Sigmoid colon (tissue), 4 donors: ENCODE data around the gene PLCB1.

ENCODE experiments used
- CTCF ChIP-seq, 4 experiments: fragments of 450-650 bp in 3 of 4; fragments of 200-600 bp in 1 of 4; IDR thresholded peaks; one replicate each; pipeline ENCODE4 v1.5.1; 2016 to 2019; ENCODE audit warnings: antibody characterized with exemption in 4 of 4, mild to moderate bottlenecking in 3 of 4, moderate library complexity in 2 of 4
- POLR2A ChIP-seq, 2 donors: fragments of 450-650 bp; IDR thresholded peaks; one replicate each; pipeline ENCODE4 v1.6.1; 2016; ENCODE audit warnings: antibody characterized with exemption in 2 of 2, mild to moderate bottlenecking in 2 of 2, moderate library complexity in 2 of 2
- POLR2AphosphoS5 ChIP-seq, 4 donors: sonication (generic); formaldehyde crosslinking; IDR thresholded peaks; one replicate each; pipeline ENCODE4 v1.6.1; 2017; ENCODE audit warnings: antibody characterized with exemption in 4 of 4

GRCh38 chr20:8901237-8902025 lies 769.4 kb downstream of the PLCB1 start:
- TF ChIP-seq POLR2A (IDR thresholded peaks at IDR 0.05) (no peak), CTCF (IDR thresholded peaks at IDR 0.05) (no peak), POLR2AphosphoS5 (IDR thresholded peaks at IDR 0.05) (no peak)
